Frontal cortex (tissue), 4 donors: Measurements from ENCODE around the gene CD22. TPM values are rescaled to one million over a fixed set of nuclear protein-coding genes. Genes with fewer than 3 reads are reported as not detected.
"Not testable (repeated sequence)": the region's sequence is repeated elsewhere in the genome, so short reads cannot be mapped to it uniquely, and the experiment has no call there.

Source experiments
- DNase-seq, 2 donors: peaks; one replicate each; pipeline ENCODE4 v3.0.0; 2012; ENCODE audit warnings: low spot score in 2 of 2
- FAIRE-seq: peaks from 2 replicates; lab custom pipeline; 2012; peaks lifted over from hg19 to GRCh38; lab: Jason Lieb, UNC
- total RNA-seq: library from RNA; depleted of rRNA; stranded (reverse); fragments of >200 nt; gene quantifications from one replicate; pipeline ENCODE4 v1.2.3, GENCODE V29; 2014
- donor health status: control.
- donor health status: control.
- donor health status: control.

Gene CD22
- total RNA-seq, 1 donor from 2014 or later, result not detected

DNA sequence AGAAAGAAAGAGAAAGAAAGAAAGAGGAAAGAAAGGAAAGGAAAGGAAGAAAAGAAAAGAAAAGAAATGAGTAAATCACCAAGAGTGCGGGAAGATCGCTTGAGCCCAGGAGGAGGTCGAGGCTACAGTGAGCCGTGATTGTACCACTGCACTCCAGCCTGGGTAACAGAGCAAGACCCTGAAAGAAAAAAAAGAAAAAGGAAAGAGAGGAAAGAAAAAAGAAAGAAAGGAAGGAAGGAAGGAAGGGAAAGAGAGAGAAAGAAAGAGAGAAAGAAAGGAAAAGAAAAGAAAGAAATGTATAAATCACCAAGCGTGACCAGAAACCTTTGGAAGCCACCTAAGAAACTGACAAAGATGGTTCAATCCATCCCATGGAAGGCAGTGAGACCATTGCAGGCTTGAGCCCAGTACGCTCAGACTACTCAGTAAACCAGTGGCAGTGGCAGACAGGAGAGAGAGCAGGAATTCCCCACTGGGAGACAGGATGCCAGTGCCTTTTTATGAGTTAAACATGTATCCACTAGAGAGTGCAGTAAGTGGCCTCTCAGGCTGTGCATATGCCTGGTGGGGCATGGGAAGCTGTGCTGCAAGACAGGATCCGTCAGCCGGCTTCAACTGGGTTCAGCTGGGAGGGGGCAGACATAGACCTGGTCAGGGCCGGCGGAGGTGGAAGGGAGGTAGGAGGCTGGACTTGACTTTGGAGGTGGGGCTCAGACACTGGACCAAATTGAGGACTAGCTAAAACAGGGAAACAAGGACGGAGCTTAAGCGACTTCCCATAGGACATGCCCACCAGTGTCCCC, 46.7 kb downstream of the CD22 start:
- no peak for FAIRE-seq
- no peak for DNase-seq

GRCh38 chr19:35377656-35378055, 48.7 kb downstream of the CD22 start:
- FAIRE-seq (no peak), DNase-seq (no peak)

DNA sequence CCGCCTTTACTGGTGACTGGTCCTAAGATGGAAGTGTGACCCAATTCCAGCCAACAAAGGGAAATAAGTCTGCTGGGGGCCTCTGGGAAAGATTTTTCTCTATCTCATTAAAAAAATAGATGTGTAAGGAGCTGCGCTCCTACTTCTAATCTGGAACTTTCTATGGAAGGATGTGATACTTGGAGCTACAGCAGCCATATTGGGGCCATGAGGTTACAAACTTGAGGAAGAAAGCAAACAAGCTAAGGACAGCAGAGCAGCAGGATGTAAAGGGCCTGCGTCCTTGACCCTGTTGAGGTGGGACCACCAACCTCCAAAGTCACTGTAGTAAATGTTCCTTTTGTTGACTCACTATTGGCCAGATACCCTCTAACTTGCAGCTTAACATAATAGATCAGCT, 49.4 kb downstream of the CD22 start:
- no peak for FAIRE-seq
- no peak for DNase-seq

DNA sequence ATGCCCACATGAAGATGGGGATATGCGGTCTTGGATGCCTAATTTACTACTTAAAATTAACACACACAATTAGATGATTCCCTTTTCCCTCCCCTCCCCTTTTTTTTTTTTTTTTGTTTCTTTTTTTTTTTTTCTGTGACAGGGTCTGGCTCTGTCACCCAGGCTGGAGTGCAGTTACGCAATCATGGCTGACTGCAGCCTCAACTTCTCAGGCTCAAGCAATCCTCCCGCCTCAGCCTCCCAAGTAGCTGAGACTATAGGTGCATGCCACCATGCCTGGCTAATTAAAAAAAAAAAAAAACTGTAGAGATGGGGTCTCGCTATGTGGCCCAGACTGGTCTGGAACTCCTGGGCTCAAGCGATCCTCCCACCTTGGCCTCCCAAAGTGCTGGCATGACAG, 50.6 kb downstream of the CD22 start:
- not testable (repeated sequence) for FAIRE-seq, DNase-seq

DNA sequence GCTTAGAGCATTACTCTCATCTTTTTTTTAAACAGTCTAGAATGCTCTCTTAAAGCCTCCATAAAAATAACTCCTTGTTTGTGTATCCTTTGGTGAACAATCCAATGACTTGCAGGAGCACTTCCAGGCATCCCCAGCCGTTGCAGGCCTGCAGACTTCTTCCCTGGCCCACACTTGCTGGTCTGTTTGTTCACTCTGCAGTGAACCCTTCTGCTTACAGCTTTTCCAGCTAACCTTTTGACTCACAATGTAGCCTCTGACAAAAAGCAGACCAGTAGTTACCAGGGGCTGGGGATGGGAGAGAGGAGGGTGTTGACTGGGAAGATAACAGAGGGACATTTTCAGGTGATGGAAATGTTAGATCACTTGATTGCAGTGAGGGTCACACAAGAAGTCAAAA, 51.0 kb downstream of the CD22 start:
- DNase-seq (no peak), FAIRE-seq (no peak)

DNA sequence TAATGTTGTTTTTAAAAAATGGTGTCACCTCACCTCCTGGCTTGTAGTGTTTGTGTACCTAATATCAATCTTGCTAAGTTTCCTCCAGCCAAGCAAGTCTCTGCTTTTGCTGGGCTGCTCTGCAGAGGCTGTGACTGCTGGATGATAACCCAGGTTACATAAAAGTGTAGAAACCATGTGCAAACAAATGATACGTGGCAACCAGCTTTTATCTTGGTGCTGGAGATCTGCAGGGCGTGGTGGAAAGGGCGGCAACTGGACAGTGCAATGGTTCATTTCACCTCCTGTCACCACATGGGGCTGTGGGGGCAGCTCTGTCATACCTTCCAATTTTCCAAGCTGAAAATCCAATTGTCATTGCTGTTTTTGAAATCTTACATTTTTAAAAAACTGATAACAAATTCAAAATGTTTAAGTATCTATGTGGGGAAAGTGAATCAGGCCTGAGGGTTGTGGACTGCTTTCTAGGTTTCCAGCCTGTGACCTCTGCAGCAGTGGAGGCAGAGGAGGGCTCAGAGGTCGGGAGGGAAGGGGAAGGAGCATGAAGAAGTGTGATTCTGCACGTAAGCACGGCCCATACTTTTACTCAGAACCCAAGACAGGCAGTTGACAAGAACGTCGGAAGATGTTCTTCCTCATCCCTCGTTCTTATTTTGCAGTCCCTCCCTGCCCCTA, 51.6 kb downstream of the CD22 start:
- no peak for FAIRE-seq
- DNase-seq, result no peak

DNA sequence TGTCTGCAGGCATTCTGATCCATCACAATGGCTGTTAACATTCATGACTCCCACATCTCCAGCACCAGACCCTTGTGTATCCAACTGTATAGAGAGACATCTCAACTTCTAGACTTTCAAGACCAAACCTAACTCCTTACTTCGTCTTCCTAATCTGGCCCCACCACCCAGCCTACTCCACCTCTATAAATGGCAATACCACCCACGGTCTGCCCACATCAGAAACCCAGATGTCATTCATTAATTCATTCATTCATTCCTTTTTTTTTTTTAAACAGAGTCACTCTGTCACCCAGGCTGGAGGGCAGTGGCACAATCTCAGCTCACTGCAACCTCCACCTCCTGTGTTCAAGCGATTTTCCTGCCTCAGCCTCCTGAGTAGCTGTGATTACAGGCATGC, 52.3 kb downstream of the CD22 start:
- FAIRE-seq, result no peak
- DNase-seq, result no peak

- FAIRE-seq (no peak), DNase-seq (no peak)
Observed at GRCh38 chr19:35381926-35382325, 52.9 kb downstream of the CD22 start.

DNA sequence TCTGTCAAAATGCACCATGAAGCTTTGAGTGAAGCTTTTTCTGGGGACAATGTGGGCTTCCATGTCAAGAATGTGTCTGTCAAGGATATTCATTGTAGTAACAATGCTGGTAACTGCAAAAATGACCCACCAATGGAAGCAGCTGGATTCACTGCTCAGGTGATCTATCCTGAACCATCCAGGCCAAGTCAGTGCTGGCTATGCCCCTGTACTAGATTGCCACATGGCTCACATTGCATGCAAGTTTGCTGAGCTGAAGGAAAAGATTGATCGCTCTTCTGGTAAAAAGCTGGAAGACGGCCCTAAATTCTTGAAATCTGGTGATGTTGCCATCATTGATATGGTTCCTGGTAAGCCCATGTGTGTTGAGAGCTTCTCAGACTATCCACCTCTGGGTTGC, 54.5 kb downstream of the CD22 start:
- FAIRE-seq, result no peak
- no peak for DNase-seq

GRCh38 chr19:35388277-35389054, 59.5 kb downstream of the CD22 start:
- no peak for FAIRE-seq
- DNase-seq, result no peak

- FAIRE-seq (no peak), DNase-seq (no peak)
Observed at GRCh38 chr19:35389192-35389861, 60.3 kb downstream of the CD22 start.

- DNase-seq (no peak), FAIRE-seq (no peak)
Observed at GRCh38 chr19:35392742-35393715, 64.0 kb downstream of the CD22 start.

- DNase-seq (no peak), FAIRE-seq (no peak)
Observed at GRCh38 chr19:35395382-35396199, 66.6 kb downstream of the CD22 start.

DNA sequence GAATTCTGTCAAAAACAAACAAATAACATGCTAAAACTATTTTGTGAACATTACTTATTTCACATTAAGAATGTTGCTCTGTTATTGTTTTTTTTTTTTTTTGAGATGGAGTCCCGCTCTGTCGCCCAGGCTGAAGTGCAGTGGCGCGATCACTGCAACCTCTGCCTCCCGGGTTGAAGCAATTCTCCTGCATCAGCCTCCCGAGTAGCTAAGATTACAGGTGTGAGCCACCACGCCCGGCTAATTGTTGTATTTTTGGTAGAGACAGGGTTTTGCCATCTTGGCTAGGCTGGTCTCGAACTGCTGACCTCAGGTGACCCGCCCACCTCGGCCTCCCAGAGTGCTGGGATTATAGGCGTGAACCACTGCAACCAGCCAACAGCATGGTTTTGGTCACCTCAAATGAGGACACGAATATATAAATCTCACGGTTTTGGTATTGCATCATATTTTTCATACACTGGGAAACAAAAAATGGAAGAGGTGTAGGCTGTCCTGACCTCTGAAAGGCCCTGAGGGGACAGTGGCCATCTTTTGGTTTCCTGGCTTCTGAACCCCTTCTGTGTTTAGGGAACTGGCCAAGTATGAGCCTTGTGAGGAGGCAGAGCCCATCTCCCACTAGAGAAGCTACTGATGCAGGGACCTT, 67.4 kb downstream of the CD22 start:
- FAIRE-seq, result no peak

More for the DNA sequence above, 67.4 kb downstream of the CD22 start:
- no peak for DNase-seq
